ENCODE data around the gene RAPGEF4.

The RAPGEF4 gene

GRCh38 chr2:172735582-172736423 lies at the start of gene RAPGEF4:
RAPGEF4 (plus strand) TSS chr2:172735845; CDS start chr2:172735984, 139 bp downstream.
- Histone ChIP-seq H3K27ac (ENCODE audit: extremely low read depth, low read depth, low read length) (peak within 1 kb of the TSS; percentile 64; the same call in 1 of the 2 replicates), H3K36me3 (ENCODE audit: control insufficient read depth in 2 of 2, insufficient read depth in 1 of 2, low read length in 2 of 2) (no peaks in the 10 kb centered on the region), H3K4me3 (ENCODE audit: low read depth, low read length) (peak within 1 kb of the TSS; percentile 67), H3K9me3 (ENCODE audit: control insufficient read depth, insufficient read depth, low read depth, low read length) (no peaks in the 10 kb centered on the region), H3K4me1 (ENCODE audit: control insufficient read depth, insufficient read depth, low read length) (no peaks in the 10 kb centered on the region)
- POLR2A ChIA-PET: no interaction called here
- CTCF ChIA-PET: interaction anchor here (0.7 to 1.6 kb wide), 4 partner anchors 31 to 272 kb away, joined by 3 to 7 read pairs (median 4); no protein-coding TSS in a partner anchor
- TF ChIP-seq ZNF561 (tag by site-specific recombination; IDR thresholded peaks at IDR 0.05; ENCODE audit: borderline replicate concordance) (no peak), ZNF132 (tag by site-specific recombination; IDR thresholded peaks at IDR 0.05; ENCODE audit: borderline replicate concordance) (no peak), ZBTB8A (tag by site-specific recombination; IDR thresholded peaks at IDR 0.05) (no peak), ZNF701 (tag by site-specific recombination; IDR thresholded peaks at IDR 0.05) (no peak), MZF1 (tag by site-specific recombination; IDR thresholded peaks at IDR 0.05; ENCODE audit: borderline replicate concordance) (no peak), ZBTB26 (tag by site-specific recombination; optimal IDR thresholded peaks at IDR 0.05) (peak; percentile 34), ZNF521 (tag by site-specific recombination; IDR thresholded peaks at IDR 0.05) (no peak), ZNF654 (tag by site-specific recombination; IDR thresholded peaks at IDR 0.05; ENCODE audit: low read depth) (no peak), ZNF658 (tag by site-specific recombination; IDR thresholded peaks at IDR 0.05) (no peak), ZNF311 (tag by site-specific recombination; IDR thresholded peaks at IDR 0.05; ENCODE audit: borderline replicate concordance) (no peak), SALL2 (tag by site-specific recombination; IDR thresholded peaks at IDR 0.05; ENCODE audit: borderline replicate concordance) (no peak), ZBTB17 (tag by site-specific recombination; IDR thresholded peaks at IDR 0.05) (no peak), ZNF530 (tag by site-specific recombination; IDR thresholded peaks at IDR 0.05; ENCODE audit: low read depth) (no peak), ZNF843 (tag by site-specific recombination; IDR thresholded peaks at IDR 0.05) (no peak), ZNF335 (tag by site-specific recombination; conservative IDR thresholded peaks at IDR 0.05) (peak; percentile 71), SCRT1 (tag by site-specific recombination; IDR thresholded peaks at IDR 0.05; ENCODE audit: borderline replicate concordance) (no peak), IKZF3 (tag by site-specific recombination; IDR thresholded peaks at IDR 0.05) (no peak), GLIS2 (tag by site-specific recombination; IDR thresholded peaks at IDR 0.05) (peak; percentile 52; the same call in 1 of the 2 replicates), ZSCAN4 (tag by site-specific recombination; IDR thresholded peaks at IDR 0.05) (no peak), ZNF112 (tag by site-specific recombination; IDR thresholded peaks at IDR 0.05) (no peak), ZNF37A (tag by site-specific recombination; IDR thresholded peaks at IDR 0.05) (no peak), ATF2 (tag by site-specific recombination; IDR thresholded peaks at IDR 0.05; ENCODE audit: low read depth) (no peak)
- TF ChIP-seq, protein P1, sequence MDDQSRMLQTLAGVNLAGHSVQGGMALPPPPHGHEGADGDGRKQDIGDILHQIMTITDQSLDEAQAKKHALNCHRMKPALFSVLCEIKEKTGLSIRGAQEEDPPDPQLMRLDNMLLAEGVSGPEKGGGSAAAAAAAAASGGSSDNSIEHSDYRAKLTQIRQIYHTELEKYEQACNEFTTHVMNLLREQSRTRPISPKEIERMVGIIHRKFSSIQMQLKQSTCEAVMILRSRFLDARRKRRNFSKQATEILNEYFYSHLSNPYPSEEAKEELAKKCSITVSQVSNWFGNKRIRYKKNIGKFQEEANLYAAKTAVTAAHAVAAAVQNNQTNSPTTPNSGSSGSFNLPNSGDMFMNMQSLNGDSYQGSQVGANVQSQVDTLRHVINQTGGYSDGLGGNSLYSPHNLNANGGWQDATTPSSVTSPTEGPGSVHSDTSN (CRISPR knock-in tag; IDR thresholded peaks at IDR 0.05): no peak
- TF ChIP-seq, protein P2, sequence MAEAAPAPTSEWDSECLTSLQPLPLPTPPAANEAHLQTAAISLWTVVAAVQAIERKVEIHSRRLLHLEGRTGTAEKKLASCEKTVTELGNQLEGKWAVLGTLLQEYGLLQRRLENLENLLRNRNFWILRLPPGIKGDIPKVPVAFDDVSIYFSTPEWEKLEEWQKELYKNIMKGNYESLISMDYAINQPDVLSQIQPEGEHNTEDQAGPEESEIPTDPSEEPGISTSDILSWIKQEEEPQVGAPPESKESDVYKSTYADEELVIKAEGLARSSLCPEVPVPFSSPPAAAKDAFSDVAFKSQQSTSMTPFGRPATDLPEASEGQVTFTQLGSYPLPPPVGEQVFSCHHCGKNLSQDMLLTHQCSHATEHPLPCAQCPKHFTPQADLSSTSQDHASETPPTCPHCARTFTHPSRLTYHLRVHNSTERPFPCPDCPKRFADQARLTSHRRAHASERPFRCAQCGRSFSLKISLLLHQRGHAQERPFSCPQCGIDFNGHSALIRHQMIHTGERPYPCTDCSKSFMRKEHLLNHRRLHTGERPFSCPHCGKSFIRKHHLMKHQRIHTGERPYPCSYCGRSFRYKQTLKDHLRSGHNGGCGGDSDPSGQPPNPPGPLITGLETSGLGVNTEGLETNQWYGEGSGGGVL (tag by site-specific recombination; IDR thresholded peaks at IDR 0.05): 0 out of 2 replicates have a peak, but pooled peaks have one; percentile 20
- TF ChIP-seq, protein P3, sequence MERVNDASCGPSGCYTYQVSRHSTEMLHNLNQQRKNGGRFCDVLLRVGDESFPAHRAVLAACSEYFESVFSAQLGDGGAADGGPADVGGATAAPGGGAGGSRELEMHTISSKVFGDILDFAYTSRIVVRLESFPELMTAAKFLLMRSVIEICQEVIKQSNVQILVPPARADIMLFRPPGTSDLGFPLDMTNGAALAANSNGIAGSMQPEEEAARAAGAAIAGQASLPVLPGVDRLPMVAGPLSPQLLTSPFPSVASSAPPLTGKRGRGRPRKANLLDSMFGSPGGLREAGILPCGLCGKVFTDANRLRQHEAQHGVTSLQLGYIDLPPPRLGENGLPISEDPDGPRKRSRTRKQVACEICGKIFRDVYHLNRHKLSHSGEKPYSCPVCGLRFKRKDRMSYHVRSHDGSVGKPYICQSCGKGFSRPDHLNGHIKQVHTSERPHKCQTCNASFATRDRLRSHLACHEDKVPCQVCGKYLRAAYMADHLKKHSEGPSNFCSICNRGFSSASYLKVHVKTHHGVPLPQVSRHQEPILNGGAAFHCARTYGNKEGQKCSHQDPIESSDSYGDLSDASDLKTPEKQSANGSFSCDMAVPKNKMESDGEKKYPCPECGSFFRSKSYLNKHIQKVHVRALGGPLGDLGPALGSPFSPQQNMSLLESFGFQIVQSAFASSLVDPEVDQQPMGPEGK (tag by site-specific recombination; IDR thresholded peaks at IDR 0.05): peak; percentile 41; the same call in 1 of the 2 replicates
- TF ChIP-seq, protein P4, sequence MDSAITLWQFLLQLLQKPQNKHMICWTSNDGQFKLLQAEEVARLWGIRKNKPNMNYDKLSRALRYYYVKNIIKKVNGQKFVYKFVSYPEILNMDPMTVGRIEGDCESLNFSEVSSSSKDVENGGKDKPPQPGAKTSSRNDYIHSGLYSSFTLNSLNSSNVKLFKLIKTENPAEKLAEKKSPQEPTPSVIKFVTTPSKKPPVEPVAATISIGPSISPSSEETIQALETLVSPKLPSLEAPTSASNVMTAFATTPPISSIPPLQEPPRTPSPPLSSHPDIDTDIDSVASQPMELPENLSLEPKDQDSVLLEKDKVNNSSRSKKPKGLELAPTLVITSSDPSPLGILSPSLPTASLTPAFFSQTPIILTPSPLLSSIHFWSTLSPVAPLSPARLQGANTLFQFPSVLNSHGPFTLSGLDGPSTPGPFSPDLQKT (IDR thresholded peaks at IDR 0.05; ENCODE audit: borderline replicate concordance, low read depth, low read length): no peak
